ENCODE results near the gene BCL11B.

BCL11B gene

GRCh38 chr14:99155173-99156089 is 116.6 kb downstream of the BCL11B start:
- no peak for DNase-seq

GRCh38 chr14:99150236-99150635 is 121.8 kb downstream of the BCL11B start:
- DNase-seq: no peak

- no peak for DNase-seq
Measured at GRCh38 chr14:99148861-99149610, 123.0 kb downstream of the BCL11B start.

DNA sequence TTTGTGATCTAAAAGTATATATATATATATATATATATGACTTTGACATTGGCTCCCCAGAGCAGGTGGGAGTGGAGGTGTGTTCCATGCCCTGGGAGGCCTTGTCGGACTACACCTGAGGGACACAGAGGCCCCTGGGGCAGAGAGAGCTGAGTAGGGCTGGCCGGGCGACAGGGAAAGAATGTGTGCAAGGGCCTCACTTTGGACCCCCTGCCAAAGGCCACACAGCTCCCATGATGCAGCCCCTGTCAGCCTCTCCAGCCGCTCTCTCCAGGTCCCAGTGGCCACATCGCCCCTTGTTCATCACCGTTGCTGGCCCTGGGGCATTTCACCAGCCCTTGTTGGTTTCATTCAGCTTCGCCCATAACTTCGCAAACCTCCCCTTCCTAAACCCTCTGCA is 123.9 kb downstream of the BCL11B start:
- DNase-seq: no peak

DNA sequence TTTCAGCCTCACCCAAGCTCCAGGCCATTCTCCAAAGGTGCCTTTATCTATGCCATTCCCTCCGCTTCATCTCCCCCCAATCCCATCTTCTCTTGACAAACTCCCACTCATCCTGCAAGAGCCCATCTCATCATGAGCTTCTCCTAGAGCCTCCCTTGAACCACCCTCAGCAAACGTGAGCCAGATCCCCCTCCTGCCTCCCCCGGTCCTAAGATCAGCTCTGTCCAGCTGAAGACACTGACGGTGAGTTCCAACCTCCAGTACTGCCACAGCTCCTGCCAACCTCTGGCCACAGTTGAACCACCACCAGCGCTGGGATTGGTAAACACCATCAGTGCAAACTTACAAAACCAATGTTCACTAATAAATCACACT is 124.6 kb downstream of the BCL11B start:
- DNase-seq: no peak

DNA sequence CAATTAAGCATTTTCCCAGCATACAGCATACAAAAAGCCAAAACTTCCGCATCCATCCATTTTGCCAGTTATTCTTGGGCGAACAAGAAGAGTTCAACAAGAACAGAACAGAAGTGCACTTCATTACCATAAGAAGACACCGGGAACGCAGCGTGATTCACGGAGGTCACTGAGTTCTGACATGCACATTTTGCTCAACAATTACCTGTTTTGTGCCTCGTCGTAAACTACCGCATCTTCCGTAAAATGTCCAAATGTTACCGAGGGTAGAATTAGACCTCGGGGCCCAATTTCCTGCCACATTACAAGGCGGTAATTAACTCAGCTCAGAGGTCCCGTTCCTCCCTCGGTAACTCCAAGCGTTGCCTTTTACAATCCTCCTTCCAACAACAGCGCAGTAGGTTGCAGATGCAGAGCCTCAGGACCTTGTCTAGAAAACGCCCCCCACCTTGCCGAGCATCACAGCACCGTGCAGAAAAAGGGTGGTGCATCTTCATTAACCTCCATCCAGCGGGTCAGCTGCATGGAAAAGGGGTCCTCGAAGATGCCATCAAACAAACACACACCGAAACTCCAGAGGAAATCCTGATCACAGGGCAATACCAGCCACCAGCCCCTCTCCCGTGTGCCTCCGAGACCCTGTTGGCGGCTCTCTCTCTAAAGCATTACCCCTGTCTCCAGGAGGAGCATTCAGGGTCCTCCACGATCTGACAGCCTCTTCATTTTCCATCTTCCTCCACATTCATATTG is 125.2 kb downstream of the BCL11B start:
- DNase-seq: no peak

DNA sequence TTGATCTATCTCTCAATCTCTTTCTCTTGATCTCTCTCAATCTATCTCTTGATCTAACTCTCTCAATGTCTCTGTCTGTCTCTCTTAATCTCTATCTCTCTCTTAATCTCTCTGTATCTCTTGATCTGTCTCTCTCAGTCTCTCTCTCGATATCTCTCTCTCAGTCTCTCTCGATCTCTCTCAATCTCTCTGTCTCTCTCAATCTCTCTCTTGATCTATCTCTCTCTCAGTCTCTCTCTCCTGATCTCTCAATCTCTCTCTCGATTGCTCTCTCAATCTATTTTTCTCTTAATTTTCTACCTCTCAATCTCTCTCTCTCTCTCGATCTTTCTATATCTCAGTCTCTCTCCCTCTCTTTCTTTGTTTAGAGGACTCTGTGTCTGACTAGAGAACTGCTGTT is 126.7 kb downstream of the BCL11B start:
- no peak for DNase-seq

DNA sequence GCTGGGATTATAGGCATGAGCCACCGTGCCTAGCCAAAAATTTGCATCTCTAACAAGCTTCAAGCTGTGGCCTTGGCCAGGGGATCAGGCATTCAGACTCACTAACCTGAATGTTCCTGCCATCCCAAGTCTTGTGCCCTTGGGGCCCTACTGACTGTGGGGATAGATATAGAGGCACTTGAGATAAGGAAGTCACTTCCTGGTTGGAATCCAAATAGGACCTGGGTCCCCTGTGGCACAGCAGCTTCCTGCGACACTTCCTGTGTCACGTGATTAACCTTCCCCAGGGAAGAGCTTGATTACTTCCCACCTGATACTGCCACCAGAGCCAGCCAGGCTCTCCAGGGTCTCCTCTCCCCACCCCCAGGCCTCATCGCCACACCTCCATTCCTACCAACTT is 128.2 kb downstream of the BCL11B start:
- DNase-seq: no peak

DNA sequence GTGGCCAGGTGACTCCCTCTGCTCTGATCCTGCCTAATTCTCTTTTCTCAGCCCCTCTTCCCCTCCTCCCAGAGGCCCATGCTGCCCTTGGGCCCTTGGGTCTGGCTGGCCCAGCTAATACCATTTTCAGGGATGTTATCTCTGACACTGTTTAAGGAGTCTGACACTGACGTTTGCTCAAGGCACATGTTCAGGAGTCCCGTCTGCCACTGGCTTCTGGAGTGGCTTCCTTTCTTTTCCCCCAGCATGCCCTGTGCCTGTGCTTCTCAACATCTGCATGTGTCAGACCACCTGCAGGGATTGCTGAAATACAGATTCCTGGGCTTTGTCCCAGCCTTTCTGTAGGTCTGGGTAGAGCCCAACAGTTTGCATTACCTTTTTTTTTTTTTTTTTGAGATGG is 128.9 kb downstream of the BCL11B start:
- no peak for DNase-seq

GRCh38 chr14:99141236-99141635 is 130.8 kb downstream of the BCL11B start:
- DNase-seq: no peak

GRCh38 chr14:99138999-99139865 is 132.8 kb downstream of the BCL11B start:
- no peak for DNase-seq

- no peak for DNase-seq
Measured at GRCh38 chr14:99137913-99138571, 134.0 kb downstream of the BCL11B start.

DNA sequence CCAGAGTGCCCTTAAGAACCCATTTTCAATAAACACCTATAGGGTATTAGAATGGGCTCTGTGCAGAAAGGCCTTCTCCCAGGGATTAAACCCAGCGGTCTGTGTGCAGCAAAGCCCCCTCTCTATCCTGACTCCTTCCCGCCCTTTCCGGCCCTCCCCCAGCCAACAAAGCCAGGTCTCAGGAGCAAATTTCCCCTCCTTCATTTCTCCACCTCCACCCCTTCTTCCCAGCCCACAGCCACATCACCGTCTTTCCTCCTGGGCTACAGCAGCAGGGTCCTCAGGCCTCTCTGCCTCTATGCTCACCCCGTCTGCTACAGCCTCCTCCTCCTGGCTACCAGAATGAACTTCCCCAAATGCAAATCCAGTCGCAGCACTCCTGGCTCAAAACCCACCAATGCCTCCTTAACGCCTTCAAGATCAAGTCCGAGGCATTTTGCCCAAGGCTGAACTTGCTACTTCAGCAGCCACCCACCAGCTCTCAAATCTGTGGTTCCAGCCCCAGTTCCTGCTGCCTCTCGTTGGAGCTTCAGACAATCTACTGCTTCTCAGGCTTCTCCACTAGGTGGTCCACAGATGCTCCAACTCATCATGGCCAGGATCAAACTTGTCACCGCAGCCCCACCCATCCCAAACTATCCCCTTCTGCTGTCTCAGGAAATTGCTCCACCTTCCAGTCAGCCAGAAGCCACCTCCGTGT is 134.8 kb downstream of the BCL11B start:
- DNase-seq: no peak

- DNase-seq: no peak
Measured at GRCh38 chr14:99136401-99136800, 135.6 kb downstream of the BCL11B start.

DNA sequence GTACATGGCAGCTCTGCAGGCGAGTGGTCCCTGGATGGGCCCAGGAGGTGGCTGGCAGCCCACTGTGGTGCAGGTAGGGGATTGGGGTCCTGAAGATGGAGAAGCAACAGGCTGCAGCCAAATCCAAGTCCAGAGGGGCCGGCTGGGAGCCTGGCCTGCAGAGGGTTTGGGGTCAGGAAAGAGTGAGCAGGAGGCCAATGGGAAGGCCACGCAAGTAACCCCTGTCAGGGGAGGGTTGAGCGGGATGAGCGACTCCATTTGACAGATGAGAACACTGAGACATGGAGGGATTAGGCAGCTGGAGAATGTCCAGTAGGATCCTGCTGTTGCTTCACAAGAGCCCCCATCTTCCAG is 136.0 kb downstream of the BCL11B start:
- no peak for DNase-seq

DNA sequence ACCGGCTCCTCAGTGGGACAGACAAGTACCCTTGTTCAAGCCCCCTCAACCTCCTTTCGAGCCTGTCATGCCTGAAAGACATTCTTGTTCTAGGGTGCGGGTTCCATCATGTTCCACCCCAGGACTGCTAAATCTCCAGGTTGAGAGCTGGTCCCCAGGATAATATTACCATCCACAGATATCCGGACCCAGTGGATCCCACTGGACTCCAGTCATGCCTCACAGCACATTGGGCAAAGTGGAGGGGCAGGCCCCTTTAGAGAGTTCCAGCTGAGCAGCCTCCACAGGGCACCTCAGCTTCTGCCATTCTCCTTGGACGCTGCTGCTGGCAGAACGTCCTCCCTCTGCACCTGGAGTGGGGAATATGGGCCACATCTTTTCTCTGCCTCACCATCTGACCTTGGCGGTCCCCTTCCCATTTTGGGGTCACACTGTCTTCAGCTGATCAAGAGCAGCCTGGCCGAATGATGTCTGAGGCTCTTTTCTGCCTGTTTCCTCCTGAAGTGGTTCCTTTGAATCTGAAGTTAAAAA is 137.4 kb downstream of the BCL11B start:
- no peak for DNase-seq

GRCh38 chr14:99133636-99134515 is 138.1 kb downstream of the BCL11B start:
- DNase-seq: no peak

DNA sequence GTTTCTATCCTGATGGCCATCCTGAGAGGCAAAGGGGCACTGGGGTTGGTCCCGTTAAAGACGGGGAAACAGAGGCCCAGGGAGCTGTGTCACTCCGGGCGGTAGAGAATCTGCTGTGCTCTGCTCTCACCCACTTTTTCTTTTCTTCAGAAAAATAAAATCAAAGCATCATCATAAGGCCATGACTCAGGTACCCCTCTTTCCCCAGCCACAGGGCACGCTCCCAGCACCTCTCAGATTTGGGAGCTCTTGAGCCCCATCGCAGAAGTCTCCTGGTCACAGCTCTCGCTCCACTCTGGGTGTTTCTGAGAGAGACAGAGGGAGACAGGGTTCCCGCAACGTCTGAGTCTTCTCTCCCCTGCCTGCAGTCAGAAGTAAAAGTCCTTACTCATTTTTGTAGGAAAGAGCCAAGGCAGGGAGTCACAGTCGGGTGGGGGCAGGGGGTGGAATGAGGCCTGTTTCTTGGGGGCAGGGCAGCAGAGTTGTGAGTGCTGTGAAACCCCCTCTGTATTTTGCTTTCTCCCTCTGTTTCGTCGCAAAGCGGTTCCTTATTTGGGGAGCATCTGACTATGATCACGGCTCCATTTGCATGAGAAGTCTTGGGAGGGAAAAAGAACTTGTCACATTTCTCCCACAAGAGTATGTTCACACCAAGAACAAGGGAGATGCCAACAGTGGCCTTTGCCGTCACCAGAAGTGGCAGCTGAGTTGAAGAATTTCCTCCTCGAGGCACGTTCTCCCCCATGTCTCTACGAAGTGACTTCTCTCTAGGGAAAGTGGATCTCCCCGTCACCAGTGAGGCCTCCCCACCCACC is 139.0 kb downstream of the BCL11B start:
- DNase-seq: no peak

DNA sequence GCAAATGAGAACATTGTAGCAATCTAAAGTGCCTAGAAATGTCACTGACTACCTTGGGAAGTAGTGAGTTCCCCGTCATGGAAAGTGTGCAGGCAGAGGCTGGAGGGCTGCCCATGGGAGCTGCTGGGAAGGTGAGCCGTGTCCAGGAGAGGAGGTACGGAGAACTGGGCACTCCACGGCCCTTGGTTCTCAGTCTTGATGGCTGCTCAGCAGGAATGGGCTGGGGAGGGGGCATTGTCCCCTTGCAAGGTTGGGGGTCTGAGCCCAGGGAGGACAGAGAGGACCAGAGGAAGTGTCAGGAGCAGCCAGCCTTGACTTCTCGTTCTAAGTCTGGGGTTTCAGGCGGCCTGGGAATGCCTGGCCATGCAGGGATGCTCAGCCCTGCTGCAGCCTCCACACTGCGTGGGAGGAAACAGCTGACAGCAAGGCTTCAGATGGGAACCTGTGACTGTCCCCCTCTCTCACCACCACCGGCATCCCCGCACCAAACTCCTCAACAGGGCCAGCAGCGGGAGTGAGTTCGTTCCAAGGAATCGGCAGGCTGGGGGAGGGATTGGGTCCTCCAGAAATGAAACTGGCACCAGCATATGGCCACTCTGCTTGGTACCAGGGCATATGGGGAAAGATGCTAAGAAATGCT is 140.2 kb downstream of the BCL11B start:
- no peak for DNase-seq
